GOT3 (cell line): ENCODE results near the gene QSOX1.
"Not testable (repeated sequence)": the region's sequence is repeated elsewhere in the genome, so short reads cannot be mapped to it uniquely, and the experiment has no call there.

Experiments used
- DNase-seq: peaks from one replicate; lab custom pipeline; 2025; ENCODE audit warnings: mixed read lengths; lab: John Stamatoyannopoulos, UW

Gene QSOX1

GRCh38 chr1:180188684-180189175, 34.1 kb downstream of the QSOX1 start:
- DNase-seq = no peak

- DNase-seq = no peak
Measured at GRCh38 chr1:180190091-180190490, 35.4 kb downstream of the QSOX1 start.

- no peak for DNase-seq
Measured at GRCh38 chr1:180192172-180192571, 37.5 kb downstream of the QSOX1 start.

DNA sequence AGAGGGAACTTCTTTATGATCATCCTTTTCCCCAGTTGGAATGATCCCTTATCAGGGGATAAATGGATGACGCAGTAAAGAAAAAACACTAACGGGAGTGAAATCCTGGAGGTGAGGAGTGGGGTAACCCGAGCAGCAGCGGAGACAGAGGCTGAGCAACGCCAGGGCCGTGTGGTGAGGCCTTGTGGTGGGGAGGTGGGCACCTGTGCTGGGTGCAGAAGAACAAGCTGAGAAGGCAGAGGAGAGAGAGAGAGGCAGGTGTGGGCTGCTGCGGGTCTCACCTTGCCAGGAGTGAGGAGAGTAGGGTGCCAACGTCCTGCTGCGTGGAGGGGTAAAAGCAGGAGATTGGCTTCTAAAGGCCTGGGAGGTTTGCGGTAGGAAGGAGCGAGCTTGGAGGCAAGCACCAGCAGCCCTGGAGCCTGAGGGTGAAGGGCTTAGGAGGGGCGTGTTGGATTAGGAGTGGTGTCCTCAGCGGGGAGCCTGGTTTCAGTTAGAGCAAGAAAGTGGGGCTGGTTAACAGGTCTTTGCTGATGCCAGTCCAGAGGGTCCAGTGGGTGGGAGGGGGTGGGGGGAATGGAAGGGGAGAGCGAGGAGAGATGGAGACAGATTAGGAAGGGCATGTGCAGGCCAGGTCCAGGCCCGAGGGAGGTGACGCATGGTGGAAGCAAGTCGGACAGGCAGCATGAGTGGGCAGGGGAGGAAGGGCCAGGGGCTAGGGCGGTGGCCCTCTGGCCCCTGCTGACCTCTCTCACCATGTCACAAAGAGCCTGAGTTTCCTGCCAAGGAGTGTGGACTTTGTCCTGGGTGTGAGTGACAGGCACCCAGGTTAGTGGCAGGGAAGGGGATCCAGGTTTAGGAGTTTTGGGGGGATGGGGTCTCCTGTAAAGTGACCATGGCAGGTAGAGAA, 38.7 kb downstream of the QSOX1 start:
- no peak for DNase-seq

DNA sequence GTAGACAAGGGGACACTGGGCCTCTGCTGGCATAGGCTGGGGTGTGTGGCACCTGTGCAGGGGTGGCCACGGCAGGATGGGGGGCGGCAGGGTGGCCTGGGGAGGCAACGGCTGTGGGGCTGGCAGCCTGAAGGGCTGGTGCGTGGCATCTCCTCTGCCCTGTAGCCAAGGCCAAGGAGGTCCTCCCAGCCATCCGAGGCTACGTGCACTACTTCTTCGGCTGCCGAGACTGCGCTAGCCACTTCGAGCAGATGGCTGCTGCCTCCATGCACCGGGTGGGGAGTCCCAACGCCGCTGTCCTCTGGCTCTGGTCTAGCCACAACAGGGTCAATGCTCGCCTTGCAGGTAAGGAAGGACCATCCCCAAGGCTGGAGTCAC, 39.4 kb downstream of the QSOX1 start:
- no peak for DNase-seq

GRCh38 chr1:180194546-180195207, 40.0 kb downstream of the QSOX1 start:
- no peak for DNase-seq

- DNase-seq = no peak
Measured at GRCh38 chr1:180195401-180195800, 40.7 kb downstream of the QSOX1 start.

- no peak for DNase-seq
Measured at GRCh38 chr1:180195916-180196315, 41.2 kb downstream of the QSOX1 start.

DNA sequence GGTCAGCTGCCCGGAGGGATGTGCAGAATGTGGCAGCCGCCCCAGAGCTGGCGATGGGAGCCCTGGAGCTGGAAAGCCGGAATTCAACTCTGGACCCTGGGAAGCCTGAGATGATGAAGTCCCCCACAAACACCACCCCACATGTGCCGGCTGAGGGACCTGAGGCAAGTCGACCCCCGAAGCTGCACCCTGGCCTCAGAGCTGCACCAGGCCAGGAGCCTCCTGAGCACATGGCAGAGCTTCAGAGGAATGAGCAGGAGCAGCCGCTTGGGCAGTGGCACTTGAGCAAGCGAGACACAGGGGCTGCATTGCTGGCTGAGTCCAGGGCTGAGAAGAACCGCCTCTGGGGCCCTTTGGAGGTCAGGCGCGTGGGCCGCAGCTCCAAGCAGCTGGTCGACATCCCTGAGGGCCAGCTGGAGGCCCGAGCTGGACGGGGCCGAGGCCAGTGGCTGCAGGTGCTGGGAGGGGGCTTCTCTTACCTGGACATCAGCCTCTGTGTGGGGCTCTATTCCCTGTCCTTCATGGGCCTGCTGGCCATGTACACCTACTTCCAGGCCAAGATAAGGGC, 41.9 kb downstream of the QSOX1 start:
- DNase-seq = no peak

DNA sequence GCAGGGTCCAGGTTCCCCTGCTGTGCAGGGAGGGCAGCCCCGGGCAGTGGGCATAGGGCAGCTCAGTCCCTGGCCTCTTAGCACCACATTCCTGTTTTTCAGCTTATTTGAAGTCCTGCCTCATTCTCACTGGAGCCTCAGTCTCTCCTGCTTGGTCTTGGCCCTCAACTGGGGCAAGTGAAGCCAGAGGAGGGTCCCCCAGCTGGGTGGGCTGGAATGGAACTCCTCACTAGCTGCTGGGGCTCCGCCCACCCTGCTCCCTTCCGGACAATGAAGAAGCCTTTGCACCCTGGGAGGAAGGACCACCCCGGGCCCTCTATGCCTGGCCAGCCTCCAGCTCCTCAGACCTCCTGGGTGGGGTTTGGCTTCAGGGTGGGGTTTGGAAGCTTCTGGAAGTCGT, 42.6 kb downstream of the QSOX1 start:
- no peak for DNase-seq

- no peak for DNase-seq
Measured at GRCh38 chr1:180198196-180198595, 43.5 kb downstream of the QSOX1 start.

DNA sequence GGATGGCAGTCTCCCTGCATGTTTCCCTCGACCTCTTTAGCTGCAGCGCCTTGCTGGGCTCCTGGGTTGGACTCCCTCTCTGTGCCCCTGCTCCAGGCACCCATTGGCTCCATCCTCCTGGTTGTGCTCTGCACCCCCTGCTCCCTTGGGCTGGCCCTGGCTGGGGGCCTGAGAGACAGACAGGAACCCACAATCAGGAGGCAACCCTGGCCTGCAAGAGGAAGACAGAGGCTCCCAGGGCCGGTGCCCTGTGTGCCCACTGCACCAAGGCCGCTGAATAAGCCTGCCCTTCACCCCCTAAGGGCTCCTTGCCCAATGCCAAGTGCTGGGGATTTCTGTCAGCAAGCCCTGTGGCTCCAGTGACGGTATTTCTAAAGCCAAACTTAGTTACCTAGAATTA, 43.9 kb downstream of the QSOX1 start:
- DNase-seq = no peak

GRCh38 chr1:180199018-180199417, 44.3 kb downstream of the QSOX1 start:
- no peak for DNase-seq

DNA sequence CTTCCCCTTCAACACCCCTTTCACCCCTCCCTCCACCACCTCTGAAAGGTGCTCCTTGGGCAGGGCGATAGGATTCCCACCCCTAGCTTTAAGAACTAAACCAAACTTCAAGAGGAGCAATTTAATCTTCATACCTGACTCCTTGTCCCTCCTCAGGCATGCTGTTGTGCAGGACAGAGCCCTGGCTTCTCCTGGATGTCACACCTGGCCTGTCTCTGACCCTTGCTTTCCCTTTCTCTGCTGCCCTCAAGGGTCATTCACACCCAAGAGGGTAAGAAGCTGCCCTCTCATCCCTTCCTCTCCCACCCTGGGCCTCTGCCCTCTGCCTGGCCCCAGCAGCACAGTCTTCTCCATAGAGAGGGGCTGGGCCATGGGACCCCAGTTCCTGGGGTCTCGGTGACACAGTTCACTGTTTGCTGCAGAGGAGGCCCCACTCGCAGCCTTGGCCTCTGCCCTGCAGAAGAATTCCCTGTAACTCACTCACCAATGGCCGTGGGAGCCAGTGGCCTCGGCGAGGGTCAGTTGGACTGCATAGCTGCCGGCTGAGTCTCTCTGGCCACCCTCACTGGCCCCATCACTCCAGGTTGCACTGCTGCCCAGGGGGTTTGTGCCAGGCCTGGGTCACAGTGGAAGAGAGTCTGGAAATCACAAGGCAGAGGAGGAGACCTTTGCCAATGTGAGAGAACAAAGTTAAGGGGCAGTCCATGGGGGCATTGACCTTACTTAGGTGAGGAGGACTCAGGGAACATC, 47.0 kb downstream of the QSOX1 start:
- no peak for DNase-seq

DNA sequence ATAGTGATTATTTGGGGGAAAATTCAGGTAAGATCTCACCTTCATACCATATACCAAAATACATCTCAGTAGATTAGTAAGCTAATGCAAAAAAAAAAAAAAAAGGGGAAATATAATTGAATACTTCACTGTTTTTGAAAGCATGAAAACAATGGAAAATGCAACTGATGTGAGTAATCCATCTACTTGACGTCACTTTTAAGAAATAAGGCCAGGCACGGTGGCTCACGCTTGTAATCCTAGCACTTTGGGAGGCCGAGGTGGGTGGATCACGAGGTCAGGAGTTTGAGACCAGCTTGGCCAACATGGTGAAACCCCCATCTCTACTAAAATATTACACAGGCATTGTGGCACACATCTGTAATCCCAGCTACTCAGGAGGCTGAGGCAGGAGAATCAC, 47.9 kb downstream of the QSOX1 start:
- not testable (repeated sequence) for DNase-seq

- DNase-seq = no peak
Measured at GRCh38 chr1:180204231-180204630, 49.6 kb downstream of the QSOX1 start.

DNA sequence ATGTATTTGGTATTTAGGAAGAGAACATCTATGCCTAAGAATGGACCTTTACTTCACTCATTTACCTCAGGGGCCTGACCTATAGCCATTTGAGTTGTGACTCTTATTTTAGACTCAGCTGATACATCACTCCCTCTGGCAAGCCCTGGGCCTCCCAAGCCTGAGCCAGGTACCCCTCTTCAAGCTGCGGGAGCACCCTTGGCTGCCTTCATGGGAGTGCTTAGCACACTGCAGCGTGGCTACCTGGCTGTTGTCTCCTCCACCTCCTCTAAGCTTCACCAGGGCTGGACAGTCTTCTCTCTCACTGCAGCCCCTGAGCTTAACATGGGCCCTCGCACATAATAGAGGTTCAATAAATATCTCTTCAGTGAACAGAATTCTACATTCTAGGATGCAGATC, 51.9 kb downstream of the QSOX1 start:
- no peak for DNase-seq

- DNase-seq = no peak
Measured at GRCh38 chr1:180208264-180208663, 53.6 kb downstream of the QSOX1 start.

GRCh38 chr1:180210008-180210620, 55.4 kb downstream of the QSOX1 start:
- DNase-seq = no peak

GRCh38 chr1:180211156-180211859, 56.6 kb downstream of the QSOX1 start:
- no peak for DNase-seq

DNA sequence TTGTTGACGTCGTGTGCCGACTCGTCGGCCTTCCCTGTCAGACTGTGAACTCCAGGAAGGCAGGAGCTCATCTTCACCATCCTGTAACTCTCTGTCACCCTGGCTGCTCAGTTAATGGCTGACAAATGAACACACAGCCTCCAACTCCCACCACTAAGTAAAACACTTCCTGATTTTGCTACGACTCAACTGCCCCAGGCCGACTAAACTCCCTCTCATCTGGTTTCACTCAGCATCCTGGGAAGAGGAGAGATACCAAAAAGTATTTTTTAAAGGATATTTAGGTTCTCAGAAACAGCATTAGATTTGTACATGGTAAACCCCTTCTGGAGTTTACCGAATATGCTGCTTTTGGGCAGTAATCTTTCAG, 57.2 kb downstream of the QSOX1 start:
- DNase-seq = no peak
